Heart left ventricle (tissue), 13 donors: ENCODE results near the gene CDH13.

Source experiments
- POLR2A ChIP-seq, 2 donors: fragments of 450-650 bp; IDR thresholded peaks; one replicate each; pipeline ENCODE4 v1.6.1; 2017; ENCODE audit warnings: antibody characterized with exemption in 2 of 2, mild to moderate bottlenecking in 2 of 2, moderate library complexity in 2 of 2
- TF ChIP-seq, protein P1 (sequence below), 12 donors: fragments of 200-600 bp; sonication (generic) in 4 of 12; IDR thresholded peaks; one replicate each; pipeline versions ENCODE4 v1.5.0 to v1.8.0; 2018 to 2022; ENCODE audit warnings: antibody characterized with exemption in 12 of 12, mild to moderate bottlenecking in 5 of 12
- donor health status: ischemic (EF 13 %, LVEDD 7.1; RV severe dilation, severe dysfunction).
- donor health status: DM: no; HTN: yes; CAD: no.
- donor health status: DM: no; HTN: no; CAD: no.
- donor health status: ischemic (EF 25% LVEDD 6.9; RV normal size, moderate dysfunction).
- donor health status: ischemic (EF 25% LVEDD 5.7; RV mildly dilated, moderate dysfunction).
- donor health status: ischemic (EF 35%, LVEDD 5.7; RV mildly dilated, moderate dysfunction).
- donor health status: nonischemic (EF 11% LVEDD 7.7; RV severe dilation, severe dysfunction).
- donor health status: DM: yes; HTN: yes; CAD: no.
- donor health status: PGD.
- donor health status: ischemic (EF 29% LVEDD 5.4; RV normal size, mild dysfunction).
- donor health status: nonischemic (EF 23%, LVEDD 6.1; RV moderate dilation, normal function).

- TF ChIP-seq, protein P1, sequence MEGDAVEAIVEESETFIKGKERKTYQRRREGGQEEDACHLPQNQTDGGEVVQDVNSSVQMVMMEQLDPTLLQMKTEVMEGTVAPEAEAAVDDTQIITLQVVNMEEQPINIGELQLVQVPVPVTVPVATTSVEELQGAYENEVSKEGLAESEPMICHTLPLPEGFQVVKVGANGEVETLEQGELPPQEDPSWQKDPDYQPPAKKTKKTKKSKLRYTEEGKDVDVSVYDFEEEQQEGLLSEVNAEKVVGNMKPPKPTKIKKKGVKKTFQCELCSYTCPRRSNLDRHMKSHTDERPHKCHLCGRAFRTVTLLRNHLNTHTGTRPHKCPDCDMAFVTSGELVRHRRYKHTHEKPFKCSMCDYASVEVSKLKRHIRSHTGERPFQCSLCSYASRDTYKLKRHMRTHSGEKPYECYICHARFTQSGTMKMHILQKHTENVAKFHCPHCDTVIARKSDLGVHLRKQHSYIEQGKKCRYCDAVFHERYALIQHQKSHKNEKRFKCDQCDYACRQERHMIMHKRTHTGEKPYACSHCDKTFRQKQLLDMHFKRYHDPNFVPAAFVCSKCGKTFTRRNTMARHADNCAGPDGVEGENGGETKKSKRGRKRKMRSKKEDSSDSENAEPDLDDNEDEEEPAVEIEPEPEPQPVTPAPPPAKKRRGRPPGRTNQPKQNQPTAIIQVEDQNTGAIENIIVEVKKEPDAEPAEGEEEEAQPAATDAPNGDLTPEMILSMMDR (IDR thresholded peaks at IDR 0.05): no peak
- no peak for TF ChIP-seq POLR2A (IDR thresholded peaks at IDR 0.05)
Observed at GRCh38 chr16:82801361-82801760, 174.6 kb downstream of the CDH13 start.
